GM18520 (cell line): ENCODE data around the gene TRIP4.
A peak's percentile ranks its signal among the peaks of the same experiment; 100 is the strongest.
"Not testable (repeated sequence)": the region's sequence is repeated elsewhere in the genome, so short reads cannot be mapped to it uniquely, and the experiment has no call there.

Source experiments
- ATAC-seq: cut with Tn5 transposase; IDR thresholded peaks from one replicate; pipeline ENCODE4 v1.9.1; 2021; ENCODE audit not compliant: unreplicated experiment

The TRIP4 gene

DNA sequence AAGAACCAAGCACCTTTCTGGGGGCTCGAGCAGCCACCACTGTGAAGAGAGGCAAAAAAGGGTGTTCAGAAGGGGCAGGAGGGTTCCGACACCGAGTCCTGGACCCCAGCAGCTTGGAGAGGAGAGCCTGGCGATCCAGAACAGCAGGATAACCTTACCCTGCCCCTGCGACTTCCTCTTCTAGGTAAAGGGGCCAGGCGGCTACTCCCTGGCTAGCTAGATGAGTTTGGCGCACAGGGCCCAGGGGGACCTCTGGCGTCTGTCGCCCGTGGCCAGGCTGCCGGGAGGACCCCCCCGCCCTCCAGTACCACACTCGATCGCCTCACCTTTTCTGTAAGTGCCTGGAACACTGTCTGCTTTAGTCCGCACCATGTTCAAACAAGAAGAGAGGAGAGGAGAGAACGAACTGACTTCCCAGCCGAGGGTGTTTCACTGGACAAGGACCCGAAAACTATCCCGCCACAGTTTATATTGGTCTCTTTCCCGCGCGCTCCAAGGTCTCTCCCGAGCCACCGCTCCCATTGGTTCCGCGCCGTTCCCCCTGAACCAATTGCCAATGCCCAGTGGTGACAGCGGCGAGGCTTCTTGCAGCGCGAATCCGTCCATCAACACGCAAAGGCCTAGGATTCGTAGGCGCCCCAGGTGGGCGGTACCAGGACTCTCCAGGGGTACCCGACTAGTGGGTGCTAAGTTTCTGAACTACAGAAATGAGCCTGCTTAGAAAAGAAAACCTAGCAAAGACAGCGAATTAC, 6.5 kb upstream of the TRIP4 start, which contains the start of gene PCLAF:
TSS of gene PCLAF (minus strand) at position 442 of the 752 bp plus-strand sequence. CDS start at position 372, 70 bp downstream.
- peak; percentile 95 for ATAC-seq

DNA sequence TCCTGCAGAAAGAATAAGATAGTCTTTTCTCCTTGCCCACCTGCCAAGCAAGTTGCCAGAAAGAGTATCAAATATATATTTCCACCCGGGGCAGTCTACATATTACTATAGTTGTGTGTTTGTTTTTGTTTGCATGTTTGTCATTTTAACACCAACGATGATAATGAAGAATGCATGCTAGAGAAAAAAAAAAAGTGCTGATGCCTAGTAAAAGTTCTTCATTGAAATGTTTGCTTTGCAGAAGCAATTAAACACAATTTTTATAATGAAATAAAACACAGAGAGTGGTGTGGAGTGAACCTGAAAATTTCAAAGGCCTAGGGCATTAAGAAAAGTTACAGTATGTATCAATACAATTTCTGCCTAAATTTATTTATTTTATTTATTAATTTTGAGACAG, 3.9 kb upstream of the TRIP4 start:
- ATAC-seq, result no peak

DNA sequence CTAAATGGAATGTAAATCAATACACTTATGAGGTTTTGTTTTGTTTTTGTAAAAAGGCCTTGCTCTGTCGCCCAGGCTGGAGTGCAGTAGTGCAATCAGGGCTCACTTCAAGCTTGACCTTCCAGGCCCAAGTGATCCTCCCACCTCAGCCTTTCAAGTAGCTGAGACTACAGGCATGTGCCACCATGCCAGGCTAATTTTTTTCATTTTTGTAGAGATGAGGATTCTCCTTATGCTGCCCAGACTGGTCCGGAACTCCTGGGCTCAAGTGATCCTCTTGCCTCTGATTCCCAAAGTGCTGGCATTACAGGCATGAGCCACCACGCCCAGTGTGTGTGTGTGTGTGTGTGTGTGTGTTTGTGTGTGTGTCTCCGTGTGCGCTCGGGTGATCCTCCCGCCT, 1.3 kb upstream of the TRIP4 start:
- no peak for ATAC-seq

DNA sequence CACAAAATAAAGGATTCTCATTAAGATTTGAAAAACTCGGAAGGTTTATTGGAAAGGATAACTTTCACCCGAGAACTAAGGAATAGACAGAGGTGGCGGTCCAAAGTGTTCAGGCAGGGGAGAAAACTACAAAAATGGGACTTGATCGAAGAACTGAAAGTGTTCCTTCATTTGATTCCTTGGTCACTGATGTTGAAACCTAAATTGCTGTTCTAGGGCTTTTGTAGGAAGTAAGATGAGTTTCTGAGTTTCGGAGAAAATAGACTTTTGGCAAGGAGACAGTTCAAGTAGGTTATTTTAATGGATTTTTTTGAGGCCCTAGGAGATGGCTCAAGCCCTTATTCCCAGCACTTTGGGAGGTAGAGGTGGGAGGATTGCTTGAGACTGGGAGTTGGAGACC, 1.4 kb downstream of the TRIP4 start:
- no peak for ATAC-seq

DNA sequence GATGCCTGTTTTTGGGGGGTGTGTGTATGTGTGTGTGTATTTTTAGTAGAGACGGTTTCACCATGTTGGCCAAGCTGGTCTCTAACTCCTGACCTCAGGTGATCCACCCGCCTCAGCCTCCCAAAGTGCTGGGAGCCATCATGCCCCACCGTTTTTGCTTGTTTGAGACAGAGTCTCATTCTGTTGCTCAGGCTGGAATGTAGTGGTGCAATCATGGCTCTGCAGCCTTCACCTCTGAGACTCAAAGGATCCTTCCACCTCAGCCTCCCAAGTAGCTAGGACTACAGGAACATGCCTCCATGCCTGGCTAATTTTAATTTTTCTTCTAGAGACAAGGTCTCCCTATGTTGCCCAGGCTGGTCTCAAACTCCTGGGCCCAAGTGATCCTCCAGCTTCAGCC, 4.8 kb downstream of the TRIP4 start:
- not testable (repeated sequence) for ATAC-seq

DNA sequence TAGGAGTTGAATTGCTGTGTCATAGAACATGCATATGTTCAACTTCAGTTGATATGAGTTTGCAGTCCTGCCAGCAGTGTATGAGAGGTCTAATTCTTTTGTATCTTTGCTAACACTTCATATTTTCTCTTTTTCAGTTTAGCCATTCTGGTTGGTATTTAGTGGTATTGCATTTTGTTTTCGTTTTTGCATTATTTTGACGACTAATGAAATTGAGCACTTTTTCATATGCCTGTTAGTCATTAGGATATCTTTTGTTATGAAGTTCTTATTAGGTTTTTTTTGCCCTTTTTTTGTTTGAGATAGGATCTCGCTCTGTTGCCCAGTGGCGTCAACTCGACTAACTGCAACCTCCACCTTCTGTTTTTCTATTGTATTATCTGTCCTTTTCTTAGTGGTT, 9.2 kb downstream of the TRIP4 start:
- ATAC-seq, result no peak

DNA sequence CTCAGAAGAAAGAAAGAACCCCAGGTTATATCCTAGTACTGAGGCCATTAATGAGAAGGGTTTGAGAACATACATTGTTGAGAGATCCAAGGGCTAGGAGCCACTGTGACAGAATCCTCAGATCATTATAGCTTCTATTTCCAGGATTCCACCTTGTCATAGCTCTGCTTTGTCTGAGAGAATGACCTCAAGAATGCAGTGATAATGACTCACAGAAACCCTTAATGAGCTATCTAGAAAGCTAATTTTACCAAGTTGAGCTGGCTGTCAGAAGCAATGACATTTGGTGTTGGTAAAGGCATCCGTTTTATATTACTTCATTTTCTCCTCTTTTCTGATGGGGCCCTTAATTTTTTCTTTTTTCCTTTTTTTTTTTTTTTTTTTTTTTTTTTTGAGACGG, 10.9 kb downstream of the TRIP4 start:
- ATAC-seq, result no peak

DNA sequence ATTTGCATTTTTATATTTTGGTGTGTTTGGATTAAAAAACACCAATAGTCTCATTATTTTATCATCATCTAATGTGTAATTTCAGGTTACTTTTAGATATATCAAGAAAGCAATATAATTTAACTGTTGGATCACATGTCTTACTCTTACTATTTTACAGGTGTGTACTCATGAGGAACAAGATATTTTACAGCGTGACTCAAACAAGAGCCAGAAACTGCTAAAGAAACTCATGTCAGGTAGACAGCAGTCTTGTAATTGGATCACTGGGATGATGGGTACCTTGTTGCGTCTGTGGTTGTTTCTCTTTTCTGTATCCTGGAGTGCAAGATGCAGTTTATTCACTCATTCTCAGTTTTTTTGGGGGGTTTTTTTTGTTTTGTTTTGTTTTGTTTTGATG, 12.9 kb downstream of the TRIP4 start:
- no peak for ATAC-seq

DNA sequence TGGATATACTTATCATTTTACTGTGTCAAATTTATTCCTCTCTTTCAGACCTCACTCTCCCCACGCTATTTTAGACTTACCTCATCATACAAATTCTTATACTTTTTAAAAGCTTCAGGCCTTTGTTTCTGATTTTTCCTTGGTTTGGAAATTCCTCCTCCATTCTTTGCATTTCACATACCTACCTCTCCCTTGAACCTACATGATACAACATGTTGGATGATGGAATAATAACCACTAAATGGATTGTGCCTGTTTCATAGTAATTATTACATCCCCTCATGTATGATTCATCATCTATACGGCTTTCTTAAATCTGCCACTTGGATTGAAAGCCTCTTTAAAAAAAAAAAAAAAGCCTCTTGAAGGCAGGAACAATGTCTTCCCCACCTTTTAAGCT, 24.6 kb downstream of the TRIP4 start:
- no peak for ATAC-seq

DNA sequence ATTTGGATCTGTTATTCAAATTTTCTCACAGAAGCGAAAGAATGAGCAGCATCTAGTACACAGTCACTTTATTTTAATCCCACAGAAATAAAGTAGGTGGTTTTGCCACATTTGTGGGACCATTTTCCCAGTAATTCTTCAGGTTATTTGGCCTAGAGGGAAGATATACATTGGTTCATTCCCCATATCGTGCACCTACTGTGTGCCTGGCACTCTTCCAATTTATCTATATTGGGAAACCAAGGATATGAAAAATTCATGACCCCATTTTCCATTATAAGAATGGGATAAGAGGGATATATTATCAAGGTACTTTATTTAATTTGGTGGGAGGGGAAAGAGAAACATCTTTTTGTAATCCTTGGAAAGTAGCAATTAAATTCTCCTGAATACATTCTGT, 35.1 kb downstream of the TRIP4 start:
- no peak for ATAC-seq

DNA sequence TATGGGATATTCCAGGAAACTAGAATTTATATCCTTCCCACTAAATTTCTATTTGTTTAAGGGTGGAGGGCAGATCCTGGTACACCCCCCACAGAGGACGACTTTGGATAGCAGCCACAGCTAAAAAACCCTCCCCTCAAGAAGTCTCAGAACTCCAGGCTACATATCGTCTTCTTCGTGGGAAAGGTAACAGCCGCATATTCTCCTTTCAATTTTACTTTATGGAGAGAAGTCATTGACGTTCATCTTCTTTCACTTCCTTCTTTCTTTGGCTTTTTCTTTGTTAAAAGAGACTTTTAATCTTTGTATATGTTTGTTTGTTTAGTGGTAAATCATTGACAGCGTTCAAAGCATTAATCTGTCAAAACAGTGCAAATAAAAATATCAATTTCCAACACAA, 36.3 kb downstream of the TRIP4 start:
- ATAC-seq, result no peak

DNA sequence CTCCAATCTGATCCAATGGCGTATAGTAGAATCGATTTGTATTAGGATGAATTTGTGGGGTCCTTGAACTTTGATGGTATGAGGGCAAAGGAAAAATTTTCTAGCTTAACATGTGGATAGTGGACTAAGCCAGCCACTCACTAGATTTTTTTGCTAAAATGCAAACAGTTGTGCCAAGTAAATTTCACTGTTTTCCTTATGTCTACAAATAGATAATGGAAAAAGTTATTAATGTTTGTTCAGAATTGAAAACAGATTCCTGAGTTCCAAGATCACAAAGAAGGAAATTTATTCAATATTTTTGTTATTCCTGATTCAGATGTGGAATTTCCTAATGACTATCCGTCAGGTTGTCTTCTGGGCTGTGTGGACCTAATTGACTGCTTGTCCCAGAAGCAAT, 37.6 kb downstream of the TRIP4 start:
- ATAC-seq, result no peak

DNA sequence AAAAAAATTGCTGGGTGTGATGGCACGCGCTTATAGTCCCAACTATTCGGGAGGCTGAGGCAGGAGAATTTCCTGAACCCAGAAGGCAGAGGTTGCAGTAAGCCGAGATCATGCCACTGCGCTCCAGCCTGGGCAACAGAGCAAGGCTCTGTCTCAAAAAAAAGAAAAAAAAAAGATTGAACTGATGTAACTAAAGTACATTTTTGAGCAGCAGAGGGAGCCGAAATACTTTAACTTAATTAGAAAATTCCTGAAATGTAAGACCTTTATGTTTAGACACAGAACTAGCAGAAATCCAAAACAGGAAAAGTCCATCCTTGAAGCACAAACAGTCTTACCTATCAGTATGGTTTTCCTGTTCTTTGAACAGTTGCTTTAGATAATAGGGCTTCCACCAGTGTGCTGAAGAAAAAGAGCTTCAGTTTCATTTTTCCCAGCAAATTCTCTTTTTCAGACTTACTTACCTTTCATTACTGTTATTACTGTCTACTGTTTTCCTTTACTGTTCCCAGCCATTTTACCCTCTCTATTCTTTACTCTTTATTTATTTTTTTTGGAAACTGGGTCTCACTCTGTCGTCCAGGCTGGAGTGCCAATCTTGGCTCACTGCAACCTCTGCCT, 39.3 kb downstream of the TRIP4 start:
- ATAC-seq, result no peak

DNA sequence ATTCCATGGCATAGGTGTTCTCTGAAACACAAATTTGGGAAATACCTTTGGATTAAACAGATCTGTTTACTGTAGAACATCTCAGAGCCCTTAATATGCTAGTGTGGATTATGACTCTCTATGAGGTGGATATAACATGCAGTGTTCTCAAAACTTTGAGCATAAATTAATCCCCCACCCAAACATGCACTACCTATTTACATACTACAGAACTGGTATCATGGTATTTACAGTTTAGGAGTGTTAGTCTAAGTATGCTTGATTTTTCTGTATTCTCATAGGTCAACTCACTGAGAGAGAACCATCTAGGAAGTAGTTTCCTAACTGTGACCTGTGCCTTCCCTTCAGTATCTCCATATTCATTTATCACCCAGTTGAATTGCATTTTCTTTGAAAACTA, 41.8 kb downstream of the TRIP4 start:
- ATAC-seq, result no peak

DNA sequence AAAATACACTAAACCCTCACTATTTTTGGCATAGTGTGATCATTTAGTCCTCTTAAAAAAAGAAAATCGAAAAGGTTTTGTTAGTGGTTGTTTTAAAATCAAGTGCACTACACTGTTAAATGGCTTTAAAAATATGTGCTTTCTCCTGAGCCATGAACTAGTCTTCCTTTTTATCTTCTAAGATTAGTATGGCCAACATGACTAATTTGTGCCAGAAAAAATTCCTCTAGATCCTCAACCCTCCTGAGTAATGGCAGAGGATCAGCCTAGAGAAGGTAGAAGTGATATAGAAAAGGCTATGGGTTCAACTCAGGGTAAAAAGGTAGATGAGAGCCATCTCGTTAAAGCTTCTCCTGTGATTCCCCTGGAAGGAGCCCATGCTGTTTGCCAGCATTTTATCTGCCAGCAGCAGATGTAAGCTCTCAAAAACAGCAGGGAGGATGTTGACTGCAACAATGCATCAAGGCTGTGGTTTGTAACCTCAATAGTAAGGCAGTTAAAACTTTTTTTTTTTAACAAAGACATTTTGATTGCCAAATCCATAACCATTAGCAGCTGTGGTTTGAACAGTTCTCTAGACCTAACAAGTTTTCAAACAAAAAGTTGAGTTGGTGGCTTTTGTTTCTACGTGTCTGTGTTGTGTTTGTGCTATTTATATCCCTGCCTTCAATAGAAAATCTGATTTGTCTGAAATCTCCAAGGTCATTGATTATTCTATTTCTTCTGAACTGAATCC, 42.5 kb downstream of the TRIP4 start:
- no peak for ATAC-seq

DNA sequence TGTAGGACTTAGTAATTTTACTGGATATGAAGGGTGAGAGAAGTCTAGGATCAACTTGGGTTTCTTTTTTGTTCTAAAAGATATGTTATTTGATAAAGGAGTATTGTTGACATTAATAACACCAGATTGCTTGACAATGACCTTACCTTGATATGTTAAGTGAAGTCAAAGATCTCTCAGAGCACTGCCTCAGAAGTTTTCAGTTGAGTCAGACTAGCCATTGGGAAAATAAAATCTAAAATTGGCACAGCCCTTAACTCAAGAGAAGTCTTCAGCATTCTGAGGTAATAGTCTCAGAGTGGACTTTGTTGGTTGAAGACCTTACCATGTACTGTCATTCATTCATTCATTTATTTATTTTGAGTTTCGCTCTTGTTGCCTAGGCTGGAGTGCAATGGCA, 50.3 kb downstream of the TRIP4 start:
- no peak for ATAC-seq

DNA sequence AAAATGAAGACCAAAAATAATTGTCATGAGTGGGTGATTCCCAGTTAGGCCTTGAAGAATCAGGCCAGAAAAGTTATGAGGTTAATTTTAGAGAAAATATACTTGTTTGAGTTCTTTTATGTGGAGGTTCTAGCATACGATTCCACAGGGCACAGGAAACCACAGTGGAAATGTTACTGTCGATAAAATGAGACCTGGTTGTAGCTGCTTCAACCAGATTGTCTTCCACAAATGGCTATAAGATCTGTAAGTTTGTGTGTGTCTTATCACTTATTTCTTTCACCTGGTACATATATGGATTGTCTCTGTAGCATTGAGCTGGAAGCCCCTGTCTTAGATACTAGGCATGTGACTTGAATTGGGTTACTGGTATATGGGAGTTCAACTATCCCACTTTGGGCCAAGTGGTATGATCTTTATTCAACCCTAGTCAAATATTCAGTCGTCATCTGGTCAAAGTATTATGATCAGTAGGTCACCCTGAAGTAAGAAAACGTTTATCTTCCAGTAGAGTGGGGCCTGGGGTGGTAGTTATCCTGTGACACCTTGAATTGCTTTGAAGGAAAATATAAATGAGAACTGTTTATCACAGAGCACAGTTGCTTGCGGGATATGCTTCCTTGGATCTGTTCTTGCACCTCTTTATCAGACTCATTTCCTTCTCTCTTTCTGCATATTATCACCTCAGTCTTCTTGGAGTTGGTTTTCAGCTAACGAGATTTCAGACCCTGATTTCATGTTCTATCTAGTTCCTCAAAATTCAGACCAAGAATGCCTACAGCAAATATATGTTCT, 51.2 kb downstream of the TRIP4 start:
- ATAC-seq, result no peak

DNA sequence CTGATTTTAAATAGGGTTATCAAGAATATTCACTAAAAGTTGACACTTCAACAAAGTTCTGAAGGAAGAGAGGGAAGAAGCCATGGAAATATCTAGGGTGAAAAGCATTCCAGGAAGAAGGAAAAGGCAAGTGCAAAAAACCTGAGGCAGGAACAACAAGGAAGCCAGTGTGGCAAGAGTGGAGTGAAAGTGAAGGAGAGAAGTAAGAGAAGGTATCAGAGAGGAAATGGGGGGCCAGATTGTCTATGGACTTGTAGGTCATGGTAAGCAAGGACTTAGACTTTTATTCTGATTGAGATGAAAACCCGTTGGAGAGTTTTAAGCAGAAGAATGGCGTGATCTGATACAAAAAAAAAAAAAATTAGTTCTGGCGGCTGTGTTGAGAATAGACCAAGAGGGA, 54.2 kb downstream of the TRIP4 start:
- no peak for ATAC-seq

DNA sequence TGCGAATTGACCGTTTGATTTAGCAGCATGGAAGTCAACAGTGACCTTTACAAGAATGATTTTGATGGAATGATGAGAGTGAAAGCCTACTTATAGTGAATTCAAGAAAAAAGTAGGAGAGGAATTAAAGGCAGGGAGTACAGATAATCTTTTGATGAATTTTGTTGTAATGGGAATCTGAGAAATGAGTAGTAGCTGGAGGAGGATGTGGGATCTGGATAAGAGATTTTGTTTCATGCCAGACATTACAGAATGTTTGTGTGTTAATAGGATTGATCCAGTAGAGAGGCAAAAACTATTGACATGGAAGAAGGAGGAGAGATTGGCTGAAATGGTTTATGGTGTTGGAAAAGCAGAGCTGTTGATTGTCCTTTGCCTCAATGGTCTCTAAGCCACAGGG, 55.4 kb downstream of the TRIP4 start:
- no peak for ATAC-seq

DNA sequence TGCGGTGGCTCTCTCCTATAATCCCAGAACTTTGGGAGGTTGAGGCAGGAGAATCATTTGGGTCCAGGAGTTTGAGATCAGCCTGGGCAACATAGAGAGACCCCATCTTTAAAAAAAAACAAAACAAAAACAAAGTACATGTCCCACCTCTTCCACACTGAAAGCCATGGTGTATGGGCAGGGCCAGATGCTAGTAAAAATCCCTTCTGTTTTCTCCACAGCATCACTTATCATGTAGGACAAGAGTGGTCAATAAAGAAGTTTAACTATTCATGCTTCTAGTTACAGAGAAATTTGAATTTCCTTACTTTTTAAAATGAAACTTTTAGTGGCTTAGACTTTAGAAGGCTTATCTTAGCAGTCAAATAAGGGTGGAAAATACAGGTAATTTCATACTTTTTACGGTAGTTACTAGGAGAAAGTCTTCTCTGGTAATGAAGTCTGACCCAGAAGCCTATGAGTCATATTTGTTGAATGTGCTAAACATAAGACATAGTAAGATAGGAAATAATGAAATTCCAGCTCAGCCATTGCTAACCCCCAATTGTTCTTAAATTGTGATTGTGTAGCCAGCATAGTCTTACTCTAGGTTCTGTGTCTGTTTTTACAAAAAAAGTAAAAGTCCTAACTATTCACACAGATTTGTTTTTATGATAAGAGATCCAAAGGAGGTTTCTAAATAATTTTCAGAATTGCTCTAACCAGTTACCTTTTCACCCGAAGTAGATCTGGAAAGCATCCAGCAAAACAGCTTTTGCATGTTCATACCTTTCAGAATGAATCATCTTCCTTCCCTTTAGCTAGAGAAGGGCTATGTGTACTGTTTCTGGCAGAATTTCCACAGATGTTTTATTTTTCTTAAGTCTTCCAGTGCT, 56.3 kb downstream of the TRIP4 start:
- ATAC-seq, result peak; percentile 41
